VCaP (cell line): Measurements from ENCODE around the gene STAM.

ENCODE experiments used
- H3K27ac ChIP-seq: fragments of 450-650 bp; 2 replicates; pipeline ENCODE4 v1.5.1; 2017
- CTCF ChIP-seq: fragments of 450-650 bp; conservative IDR thresholded peaks from 2 replicates; pipeline ENCODE4 v1.5.1; 2017; ENCODE audit warnings: mild to moderate bottlenecking, moderate library complexity

Gene STAM

GRCh38 chr10:17731331-17732020, 87.5 kb downstream of the STAM start:
- TF ChIP-seq CTCF = no peak
- H3K27ac ChIP-seq = no peak overlapping the region

GRCh38 chr10:17733620-17734019, 89.7 kb downstream of the STAM start:
- no peak for TF ChIP-seq CTCF
- no peak overlapping the region for H3K27ac ChIP-seq

GRCh38 chr10:17734432-17735080, 90.6 kb downstream of the STAM start:
- no peak for TF ChIP-seq CTCF
- H3K27ac ChIP-seq = peak overlapping the region; percentile 39

GRCh38 chr10:17735166-17735941, 91.4 kb downstream of the STAM start:
- H3K27ac ChIP-seq = peak overlapping the region; percentile 39
- TF ChIP-seq CTCF = no peak

GRCh38 chr10:17736223-17736622, 92.3 kb downstream of the STAM start:
- TF ChIP-seq CTCF = no peak
- no peak overlapping the region for H3K27ac ChIP-seq

- H3K27ac ChIP-seq = no peak overlapping the region
Measured at GRCh38 chr10:17737027-17737965, 93.3 kb downstream of the STAM start.

More at GRCh38 chr10:17737027-17737965, 93.3 kb downstream of the STAM start:
- TF ChIP-seq CTCF = peak; percentile 81
